SK-N-SH (cell line): ENCODE measurements around the gene ARHGEF7.

Source experiments
- CTCF ChIP-seq: fragments of 200-600 bp; sonication (generic); IDR thresholded peaks from 2 replicates; pipeline ENCODE4 v1.6.1; 2017; ENCODE audit warnings: antibody characterized with exemption, mild to moderate bottlenecking, moderate library complexity
- EP300 ChIP-seq, 2 experiments: IDR thresholded peaks; 2 replicates each; pipeline versions ENCODE4 v1.4.0 to v1.6.1; 2012; ENCODE audit warnings: borderline replicate concordance in 1 of 2, low read depth in 1 of 2, low read length in 1 of 2
- EZH2phosphoT487 ChIP-seq: fragments of 200-600 bp; sonication (generic); IDR thresholded peaks from 2 replicates; pipeline ENCODE4 v1.6.1; 2017; ENCODE audit warnings: low read depth, mixed run types, mild to moderate bottlenecking, antibody characterized with exemption, moderate library complexity, borderline replicate concordance
- JUND ChIP-seq: IDR thresholded peaks from 2 replicates; pipeline ENCODE4 v1.4.0; 2012
- POLR2AphosphoS5 ChIP-seq: IDR thresholded peaks from 2 replicates; pipeline ENCODE4 v1.6.1; 2012; ENCODE audit warnings: low read depth, low read length
- RCOR1 ChIP-seq: fragments of 150-350 bp; IDR thresholded peaks from 2 replicates; pipeline ENCODE4 v1.6.1; 2017; ENCODE audit warnings: antibody characterized with exemption, low read length
- REST ChIP-seq: IDR thresholded peaks from 2 replicates; pipeline ENCODE4 v1.6.1; 2012; ENCODE audit warnings: mild to moderate bottlenecking, low read depth, low read length, moderate library complexity
- SIN3A ChIP-seq: IDR thresholded peaks from 2 replicates; pipeline ENCODE4 v1.6.1; 2012; ENCODE audit warnings: low read depth, mild to moderate bottlenecking, low read length, moderate library complexity, borderline replicate concordance
- SMC3 ChIP-seq: IDR thresholded peaks from 2 replicates; pipeline ENCODE4 v1.6.1; 2012; ENCODE audit warnings: low read depth, low read length, improper control_type of control experiment
- TCF12 ChIP-seq: IDR thresholded peaks from 2 replicates; pipeline ENCODE4 v1.4.0; 2012
- YY1 ChIP-seq: IDR thresholded peaks from 2 replicates; pipeline ENCODE4 v1.4.0; 2012; ENCODE audit warnings: low read depth, mild to moderate bottlenecking
- ZBTB33 ChIP-seq: IDR thresholded peaks from 2 replicates; pipeline ENCODE4 v1.4.0; 2012; ENCODE audit warnings: low read depth, borderline replicate concordance

- TF ChIP-seq ZBTB33 (no peak), JUND (no peak), TCF12 (no peak), CTCF (no peak), SIN3A (no peak), RCOR1 (no peak), REST (peak; percentile 66; the same call in 1 of the 2 replicates), EZH2phosphoT487 (no peak), EP300 (IDR thresholded peaks at IDR 0.05; ENCODE audit: borderline replicate concordance in 1 of 2, low read depth in 1 of 2, low read length in 1 of 2) (no peak), POLR2AphosphoS5 (no peak), SMC3 (no peak), YY1 (no peak)
Observed at GRCh38 chr13:111206148-111206547, 91.0 kb downstream of the ARHGEF7 start.
